D341Med (cell line): ENCODE results near the gene SMC3.

Experiments used
- DNase-seq: peaks from one replicate; pipeline ENCODE4 v3.0.0; 2012; ENCODE audit warnings: low spot score

Gene SMC3

DNA sequence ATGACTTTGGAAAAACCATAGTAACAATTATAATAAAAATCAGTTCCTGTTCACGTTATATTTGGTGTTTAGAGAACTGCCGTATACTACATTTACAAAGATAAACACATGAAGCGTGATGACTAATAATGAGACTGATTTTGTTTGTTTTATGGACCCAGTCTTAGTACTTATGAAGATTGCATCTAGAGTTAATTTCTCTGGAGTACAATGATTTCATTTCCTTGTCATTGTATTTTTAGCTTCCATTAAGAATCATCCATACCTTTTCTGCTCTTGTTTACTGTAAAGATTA is 79.6 kb downstream of the SMC3 start:
- DNase-seq: no peak

DNA sequence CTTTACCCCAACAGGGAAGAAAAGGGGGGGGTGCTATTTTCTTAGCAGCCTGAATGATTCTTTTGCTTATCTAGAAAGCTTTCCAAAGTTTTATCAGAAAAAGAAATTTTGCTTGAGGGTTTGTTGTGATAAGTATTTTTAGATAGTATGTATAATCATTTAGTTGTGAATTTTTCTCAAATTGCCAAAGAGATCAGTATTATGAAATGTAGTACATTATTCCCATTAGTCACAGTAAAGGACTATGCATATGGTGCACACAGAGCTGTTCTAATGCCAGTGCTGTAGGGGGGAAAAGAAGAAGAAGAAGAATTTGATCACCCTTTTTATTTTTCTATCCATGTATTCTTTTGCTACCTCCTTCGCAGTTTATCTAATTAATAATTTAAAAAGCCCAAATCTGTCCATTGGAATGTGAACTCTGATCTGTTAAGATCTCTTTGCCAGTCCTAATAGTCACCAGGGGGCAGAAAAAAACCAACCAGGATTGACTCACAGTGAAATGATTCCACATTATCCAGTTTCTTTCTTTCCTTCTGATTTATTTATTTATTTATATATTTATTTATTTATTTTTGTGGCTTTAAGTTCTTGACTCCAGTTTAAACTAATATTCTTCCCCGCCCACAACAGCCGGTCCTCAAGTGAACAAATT is 81.3 kb downstream of the SMC3 start:
- no peak for DNase-seq

DNA sequence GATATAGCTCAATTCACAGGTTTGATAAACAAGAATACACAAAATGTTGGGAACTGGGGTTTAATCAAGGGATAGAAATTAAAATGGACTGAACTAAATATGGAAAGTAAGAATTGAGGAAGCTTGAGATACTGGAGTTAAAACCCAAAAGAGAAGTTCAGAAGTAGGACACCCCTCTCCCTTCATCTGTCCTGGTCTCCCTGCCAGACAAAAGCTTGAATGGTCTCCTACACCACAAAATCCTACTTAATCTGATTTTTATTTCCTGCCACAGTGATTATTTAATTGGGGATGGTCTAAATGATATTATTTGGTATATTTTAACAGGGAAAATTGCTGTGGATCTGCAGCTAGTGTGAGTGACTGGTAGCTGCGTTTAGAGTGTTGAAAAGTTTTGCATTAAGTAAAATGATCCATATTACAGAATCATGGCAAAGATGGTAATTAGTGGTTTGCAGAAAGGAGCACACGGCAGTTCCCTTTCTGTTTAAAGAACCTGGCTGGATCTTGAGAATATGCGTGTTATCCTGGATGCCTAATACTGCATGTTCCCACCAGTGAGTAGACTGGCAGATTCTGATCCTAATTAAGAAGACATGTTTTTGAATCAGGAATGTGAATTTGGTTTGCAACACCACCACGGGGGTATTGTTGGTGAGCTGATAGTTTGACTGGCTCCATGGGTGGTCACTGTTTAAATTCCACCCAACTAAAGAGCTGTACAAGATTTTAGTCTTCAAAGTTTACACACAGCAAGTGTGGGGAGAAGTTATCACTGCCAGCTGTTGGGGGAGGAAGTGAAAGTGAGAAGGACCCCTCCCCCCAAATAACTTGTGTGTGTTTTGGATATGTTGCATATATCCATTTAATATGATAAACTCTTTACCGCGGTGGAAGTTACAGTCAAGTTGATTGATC is 82.1 kb downstream of the SMC3 start:
- DNase-seq: no peak

DNA sequence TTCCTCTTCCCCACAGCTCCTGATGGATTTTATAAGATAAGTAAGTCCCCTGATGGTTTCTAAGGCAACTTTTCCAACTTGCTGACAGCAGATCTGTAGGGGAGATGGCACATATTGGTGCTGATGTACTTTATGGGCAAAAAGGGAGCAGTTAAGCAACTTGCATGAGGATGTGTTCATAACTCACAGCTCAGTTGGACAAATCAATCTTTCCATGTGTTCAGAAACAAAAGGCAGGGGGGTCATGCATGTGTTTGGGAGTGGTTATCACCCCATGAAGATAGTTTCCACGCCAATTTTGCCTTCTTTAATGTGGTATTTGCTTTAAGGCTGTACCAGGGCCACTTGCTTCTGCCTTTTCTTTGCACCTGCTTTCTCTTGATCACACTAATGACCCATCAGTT is 82.8 kb downstream of the SMC3 start:
- no peak for DNase-seq

DNA sequence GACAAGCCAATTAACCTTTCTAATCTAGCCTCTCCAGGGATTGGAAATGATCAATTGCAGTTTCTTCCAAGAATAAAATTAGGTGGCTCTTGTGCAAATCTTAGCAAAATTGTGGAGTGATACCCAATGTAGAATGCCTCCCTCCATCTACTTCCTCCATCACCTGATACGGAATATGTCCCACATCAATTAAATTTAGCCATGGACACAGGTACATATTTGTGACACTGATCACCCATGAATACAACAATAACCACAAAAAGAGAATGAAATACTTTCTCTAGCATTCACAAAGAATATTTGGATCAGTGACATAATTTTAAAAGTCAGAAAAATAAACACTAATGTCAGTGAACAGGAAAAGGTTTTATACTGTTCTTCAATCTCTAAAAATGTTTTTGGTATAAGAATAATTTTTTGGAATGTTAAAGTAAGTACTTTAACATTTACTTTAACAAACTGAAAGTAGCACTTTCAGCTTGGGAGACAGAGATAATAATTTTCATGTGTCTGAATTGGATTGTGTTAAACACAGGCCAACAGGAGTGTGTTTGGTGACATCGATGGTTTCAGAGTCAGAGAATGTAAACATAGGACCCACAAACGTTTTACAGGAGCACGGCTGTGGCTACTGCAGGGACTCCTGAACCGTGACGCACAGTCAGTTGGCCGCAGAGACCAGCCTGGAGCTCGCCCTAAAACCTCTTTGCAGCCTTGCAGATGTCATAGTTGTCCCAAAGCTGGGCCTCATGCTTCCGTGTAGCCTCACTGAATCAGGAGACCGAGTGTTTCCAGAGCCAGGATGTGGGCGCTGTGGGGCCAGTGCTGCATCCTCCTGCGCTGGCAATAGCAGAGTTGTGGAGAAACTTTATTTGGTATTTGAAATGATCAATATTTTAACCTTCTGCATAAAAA is 83.8 kb downstream of the SMC3 start:
- DNase-seq: no peak

DNA sequence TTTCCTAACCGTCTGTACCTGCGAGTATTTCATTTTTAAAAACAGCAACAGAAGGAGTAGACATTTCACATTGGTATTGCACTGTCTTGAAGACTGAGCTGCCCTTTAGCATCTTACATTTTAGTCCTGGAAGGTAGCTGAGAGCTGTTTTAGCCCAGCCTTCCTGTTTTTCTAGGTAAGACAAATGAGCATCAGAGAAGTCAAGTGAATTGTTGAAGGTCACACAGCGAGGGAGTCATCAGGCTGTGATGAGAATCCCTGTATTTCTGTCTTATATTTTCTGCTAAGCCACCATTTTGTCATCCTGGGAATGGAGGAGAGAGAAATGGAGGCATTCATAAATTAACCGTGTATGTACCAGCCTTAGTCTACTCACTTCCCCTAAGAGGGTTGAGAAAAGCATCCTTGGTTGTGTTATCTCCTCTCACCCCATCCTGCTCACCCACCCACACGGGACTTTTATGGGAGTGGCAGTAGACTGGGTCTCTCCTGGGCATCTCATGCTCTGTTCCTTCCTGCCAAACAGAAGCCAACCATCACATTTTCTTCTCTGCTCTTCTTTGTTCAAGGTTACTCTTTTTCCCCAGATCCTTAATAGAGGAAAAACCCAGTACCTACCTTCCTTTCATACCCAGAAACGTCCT is 85.1 kb downstream of the SMC3 start:
- no peak for DNase-seq
